H1 (cell line): ENCODE data around the gene CDH10. TPM values are rescaled to one million over a fixed set of nuclear protein-coding genes. Genes with fewer than 3 reads are reported as not detected.

Experiments
- EGR1 ChIP-seq: IDR thresholded peaks from 2 replicates; pipeline ENCODE4 v1.6.1; 2011; ENCODE audit warnings: low read depth, low read length, borderline replicate concordance
- polyA plus RNA-seq, 7 experiments: library from polyadenylated mRNA; depleted of rRNA in 3 of 7; stranded (reverse) in 5 of 7; unstranded in 2 of 7; fragments of >200 nt in 5 of 7; fragments of 200-250 nt in 2 of 7; gene quantifications; 1 replicate in 5 of 7; 2 replicates in 1 of 7; 4 replicates in 1 of 7; pipeline versions ENCODE4 v1.2.1 to v1.2.3, GENCODE V29; 2011 to 2013; ENCODE audit warnings: missing spikeins in 2 of 7, mixed read lengths in 2 of 7
- total RNA-seq: library from RNA; stranded (reverse); fragmentation: NEBNext Ultra II Directional; extraction: Animal tissue kit (Norgen Biotek cat#: 25700); gene quantifications from 2 replicates; pipeline ENCODE4 v1.2.1, GENCODE V29; 2021

Gene CDH10
- total and polyA plus RNA-seq, 2 of the 8 experiments (the other 6 are each of a cell fraction or from before 2014, with no cell fraction given): 0.11 TPM; not detected in 1

- no peak for TF ChIP-seq EGR1
These were observed 2.8 kb downstream of the CDH10 start (continued) for GRCh38 chr5:24642022-24642421.
